ENCODE measurements around the gene MAP7D2.

MAP7D2 gene

GRCh38 chrX:19964017-19964710 lies 152.5 kb downstream of the MAP7D2 start:
- no peak for DNase-seq

GRCh38 chrX:19960913-19961312 lies 155.8 kb downstream of the MAP7D2 start:
- no peak for DNase-seq

GRCh38 chrX:19958552-19959486 lies 157.9 kb downstream of the MAP7D2 start:
- DNase-seq: no peak

GRCh38 chrX:19956923-19957322 lies 159.8 kb downstream of the MAP7D2 start:
- no peak for DNase-seq

All from inflammatory macrophage treated with lipopolysaccharide for 1 hour (primary cell).